SK-N-SH (cell line): Measurements from ENCODE around the gene GNG12. TPM values are rescaled to one million over a fixed set of nuclear protein-coding genes. Genes with fewer than 3 reads are reported as not detected.

Experiments
- CTCF ChIA-PET: fragments of 300-600, 350-600 bp; formaldehyde crosslinking; extraction: SDS; loops from one replicate; lab custom pipeline; 2021; lab: Yijun Ruan, JAX
- POLR2A ChIA-PET: fragments of 350-600 bp; sonication (Branson Sonifier 250); formaldehyde crosslinking; extraction: SDS; loops from one replicate; lab custom pipeline; 2020; ENCODE audit warnings: antibody characterized with exemption, inconsistent platforms; lab: Yijun Ruan, JAX
- DNase-seq: peaks from one replicate; pipeline ENCODE4 v3.0.0; 2012
- H2AFZ ChIP-seq: fragments of 200-600 bp; sonication (generic); 2 replicates; pipeline ENCODE4 v1.8.1; 2016; ENCODE audit warnings: antibody characterized with exemption, mild to moderate bottlenecking, low read depth
- H3F3A ChIP-seq: fragments of 200-600 bp; sonication (generic); replicated peaks from 2 replicates; pipeline ENCODE3; 2016; ENCODE audit warnings: antibody characterized with exemption, mild to moderate bottlenecking; ENCODE audit not compliant: insufficient read depth
- H3K27ac ChIP-seq, 2 experiments: fragments of 200-500 bp in 1 of 2; fragments of 200-600 bp in 1 of 2; sonication (Bioruptor generic) in 1 of 2; sonication (generic), shearing (Covaris generic) in 1 of 2; 2 replicates each; pipeline versions ENCODE4 v1.5.1 to v1.6.1; 2014 to 2016; ENCODE audit warnings: low read depth in 2 of 2, inconsistent platforms in 1 of 2, low read length in 1 of 2, mild to moderate bottlenecking in 1 of 2, mixed read lengths in 1 of 2
- H3K27me3 ChIP-seq: fragments of 200-600 bp; sonication (generic), shearing (Covaris generic); 2 replicates; pipeline ENCODE4 v1.6.1; 2016; ENCODE audit warnings: mixed run types; ENCODE audit not compliant: insufficient read depth
- H3K36me3 ChIP-seq, 2 experiments: fragments of 200-500 bp in 1 of 2; fragments of 200-600 bp in 1 of 2; sonication (Bioruptor generic) in 1 of 2; sonication (generic) in 1 of 2; replicated peaks in 1 of 2; 2 replicates each; pipeline versions ENCODE3 to v1.5.1; 2014 to 2016; ENCODE audit warnings: low read length in 1 of 2, mild to moderate bottlenecking in 1 of 2; ENCODE audit not compliant: insufficient read depth in 2 of 2, control insufficient read depth in 1 of 2
- H3K4me1 ChIP-seq, 2 experiments: fragments of 200-500 bp in 1 of 2; fragments of 200-600 bp in 1 of 2; sonication (Bioruptor generic) in 1 of 2; sonication (generic), shearing (Covaris generic) in 1 of 2; 2 replicates each; pipeline versions ENCODE4 v1.5.1 to v1.6.1; 2014 to 2016; ENCODE audit warnings: low read depth in 1 of 2, low read length in 1 of 2, mixed run types in 1 of 2; ENCODE audit not compliant: insufficient read depth in 2 of 2, control insufficient read depth in 1 of 2
- H3K4me2 ChIP-seq: fragments of 200-600 bp; sonication (generic), shearing (Covaris generic); 2 replicates; pipeline ENCODE4 v1.6.1; 2017; ENCODE audit warnings: mixed run types
- H3K4me3 ChIP-seq, 2 experiments: fragments of 200-500 bp in 1 of 2; fragments of 200-600 bp in 1 of 2; sonication (Bioruptor generic) in 1 of 2; sonication (generic), shearing (Covaris generic) in 1 of 2; 2 replicates each; pipeline versions ENCODE4 v1.5.1 to v1.8.1; 2014 to 2016; ENCODE audit warnings: low read depth in 2 of 2, inconsistent platforms in 1 of 2, low read length in 1 of 2, mild to moderate bottlenecking in 1 of 2, mixed read lengths in 1 of 2, moderate library complexity in 1 of 2
- H3K79me2 ChIP-seq: fragments of 200-600 bp; sonication (generic); 2 replicates; pipeline ENCODE4 v1.8.1; 2017; ENCODE audit warnings: mild to moderate bottlenecking; ENCODE audit not compliant: insufficient read depth
- H3K9ac ChIP-seq: fragments of 200-600 bp; sonication (generic); 2 replicates; pipeline ENCODE4 v1.6.1; 2017; ENCODE audit warnings: mixed run types
- H3K9me2 ChIP-seq: fragments of 200-600 bp; sonication (generic); 2 replicates; pipeline ENCODE4 v1.6.1; 2017; ENCODE audit warnings: mixed run types
- H3K9me3 ChIP-seq: fragments of 200-600 bp; sonication (generic); 2 replicates; pipeline ENCODE4 v1.6.1; 2017; ENCODE audit warnings: mixed run types, mild to moderate bottlenecking, moderate library complexity
- H4K20me1 ChIP-seq: fragments of 200-600 bp; sonication (generic); 2 replicates; pipeline ENCODE4 v1.6.1; 2017; ENCODE audit warnings: mild to moderate bottlenecking, mixed run types; ENCODE audit not compliant: insufficient read depth
- CHD2 ChIP-seq: fragments of 150-350 bp; IDR thresholded peaks from 2 replicates; pipeline ENCODE4 v1.6.1; 2018; ENCODE audit warnings: low read length; ENCODE audit not compliant: partially characterized antibody
- ELF1 ChIP-seq: IDR thresholded peaks from 2 replicates; pipeline ENCODE4 v1.4.0; 2012
- EZH2phosphoT487 ChIP-seq: fragments of 200-600 bp; sonication (generic); IDR thresholded peaks from 2 replicates; pipeline ENCODE4 v1.6.1; 2017; ENCODE audit warnings: low read depth, mixed run types, mild to moderate bottlenecking, antibody characterized with exemption, moderate library complexity, borderline replicate concordance
- FOXJ3 ChIP-seq: sonication (generic); formaldehyde crosslinking; IDR thresholded peaks from 2 replicates; pipeline ENCODE4 v1.5.1; 2020; ENCODE audit warnings: mild to moderate bottlenecking, missing genetic modification reagents
- FOXM1 ChIP-seq: IDR thresholded peaks from 2 replicates; pipeline ENCODE4 v1.4.0; 2012; ENCODE audit warnings: low read depth, mild to moderate bottlenecking
- GATA2 ChIP-seq: sonication (generic); formaldehyde crosslinking; IDR thresholded peaks from 2 replicates; pipeline ENCODE4 v1.5.0; 2020; ENCODE audit warnings: mild to moderate bottlenecking, missing genetic modification reagents
- JUND ChIP-seq: IDR thresholded peaks from 2 replicates; pipeline ENCODE4 v1.4.0; 2012
- MEF2A ChIP-seq: IDR thresholded peaks from 2 replicates; pipeline ENCODE4 v1.4.0; 2012; ENCODE audit warnings: low read depth, borderline replicate concordance
- NFIC ChIP-seq: IDR thresholded peaks from 2 replicates; pipeline ENCODE4 v1.4.0; 2012; ENCODE audit warnings: borderline replicate concordance
- NRF1 ChIP-seq: IDR thresholded peaks from 2 replicates; pipeline ENCODE4 v1.6.1; 2012; ENCODE audit warnings: low read depth, mild to moderate bottlenecking, low read length
- PBX3 ChIP-seq: IDR thresholded peaks from 2 replicates; pipeline ENCODE4; 2012
- RAD21 ChIP-seq: IDR thresholded peaks from 2 replicates; pipeline ENCODE4 v1.6.1; 2012; ENCODE audit warnings: mild to moderate bottlenecking, low read length
- RCOR1 ChIP-seq: fragments of 150-350 bp; IDR thresholded peaks from 2 replicates; pipeline ENCODE4 v1.6.1; 2017; ENCODE audit warnings: antibody characterized with exemption, low read length
- REST ChIP-seq: IDR thresholded peaks from 2 replicates; pipeline ENCODE4 v1.6.1; 2012; ENCODE audit warnings: mild to moderate bottlenecking, low read depth, low read length, moderate library complexity
- RFX5 ChIP-seq: IDR thresholded peaks from 2 replicates; pipeline ENCODE4 v1.6.1; 2012; ENCODE audit warnings: mild to moderate bottlenecking, improper control_type of control experiment, low read length
- RXRA ChIP-seq: IDR thresholded peaks from 2 replicates; pipeline ENCODE4 v1.4.0; 2012; ENCODE audit warnings: low read depth, mild to moderate bottlenecking, borderline replicate concordance
- SMC3 ChIP-seq: IDR thresholded peaks from 2 replicates; pipeline ENCODE4 v1.6.1; 2012; ENCODE audit warnings: low read depth, low read length, improper control_type of control experiment
- TAF1 ChIP-seq: IDR thresholded peaks from 2 replicates; pipeline ENCODE4 v1.6.1; 2012; ENCODE audit warnings: low read depth, mild to moderate bottlenecking, low read length, moderate library complexity, borderline replicate concordance
- TEAD4 ChIP-seq: IDR thresholded peaks from 2 replicates; pipeline ENCODE4 v1.4.0; 2012; ENCODE audit warnings: mild to moderate bottlenecking, borderline replicate concordance; ENCODE audit not compliant: insufficient read depth
- WGBS: methylation state at CpG from one replicate; pipeline ENCODE4 v1.1.6; 2017; ENCODE audit warnings: low lambda C conversion rate; 5-methylcytosine and 5-hydroxymethylcytosine counted together
- polyA plus RNA-seq, 3 experiments: library from polyadenylated mRNA; depleted of rRNA; stranded (reverse); fragments of >200 nt; gene quantifications; 2 replicates each; pipeline ENCODE4 v1.2.3, GENCODE V29; 2012

GNG12 gene
- polyA plus RNA-seq, 1 of the 3 experiments (the other 2 are of a cell fraction) = 41.2 TPM

GRCh38 chr1:67843746-67844145, 10.5 kb upstream of the GNG12 start (continued):
- TF ChIP-seq REST (no peak), CHD2 (no peak)

GRCh38 chr1:67843331-67843730, 10.1 kb upstream of the GNG12 start:
- Histone ChIP-seq H3K4me1 (peaks cover 3 to 38% of the 10 kb centered on the region in 2 experiments), H2AFZ (no peak overlapping the region), H3K4me3 (no peak overlapping the region), H3K9me3 (no peaks in the 10 kb centered on the region), H3F3A (peaks cover 23% of the 10 kb centered on the region), H3K27me3 (no peaks in the 10 kb centered on the region), H4K20me1 (no peaks in the 10 kb centered on the region), H3K27ac (no peak overlapping the region), H3K4me2 (no peak overlapping the region), H3K9ac (no peak overlapping the region), H3K36me3 (no peaks in the 10 kb centered on the region)
- no peak for DNase-seq
- 89% methylated on average over 1 of the region's 1 CpG for WGBS
- CTCF ChIA-PET = interaction anchor here (9.2 kb wide), 1 partner anchor 75 kb away, joined by 60 read pairs; no protein-coding TSS in a partner anchor
- TF ChIP-seq NRF1 (no peak), TAF1 (no peak), RAD21 (no peak), TEAD4 (no peak), FOXM1 (no peak), JUND (no peak), RXRA (no peak), MEF2A (no peak), REST (no peak), SMC3 (no peak), NFIC (no peak), RCOR1 (no peak), RFX5 (no peak), GATA2 (CRISPR knock-in tag) (no peak), ELF1 (no peak), EZH2phosphoT487 (no peak), FOXJ3 (CRISPR knock-in tag) (no peak), PBX3 (no peak)
- TF ChIP-seq, all 33 proteins: peak for 0
- no peaks in the 10 kb centered on the region for H3K9me2 ChIP-seq
- H3K79me2 ChIP-seq = no peaks in the 10 kb centered on the region
- POLR2A ChIA-PET = no interaction called here
